Thymus (tissue), 14 donors: ENCODE data around the gene TNP2. TPM values are rescaled to one million over a fixed set of nuclear protein-coding genes. Genes with fewer than 3 reads are reported as not detected.
A peak's percentile ranks its signal among the peaks of the same experiment; 100 is the strongest.

ENCODE experiments used
- DNase-seq, 9 donors: peaks; one replicate each; pipeline ENCODE4 v3.0.0-alpha.2; 2013; ENCODE audit warnings: low spot score in 9 of 9, low read depth in 6 of 9, missing footprints in 1 of 9
- H3K27ac ChIP-seq, 2 donors: one replicate each; pipeline ENCODE4 v1.5.1; 2013; ENCODE audit warnings: control low read depth in 1 of 2, low read depth in 1 of 2, low read length in 1 of 2, mild to moderate bottlenecking in 1 of 2, moderate library complexity in 1 of 2
- H3K27me3 ChIP-seq, 2 donors: one replicate each; pipeline ENCODE4 v1.5.1; 2013; ENCODE audit warnings: low read length in 1 of 2; ENCODE audit not compliant: control insufficient read depth in 2 of 2, insufficient read depth in 1 of 2
- H3K36me3 ChIP-seq, 2 donors: one replicate each; pipeline ENCODE4 v1.5.1; 2013; ENCODE audit warnings: low read length in 1 of 2, mild to moderate bottlenecking in 1 of 2, moderate library complexity in 1 of 2; ENCODE audit not compliant: control insufficient read depth in 2 of 2, insufficient read depth in 2 of 2
- H3K4me1 ChIP-seq, 2 donors: one replicate each; pipeline ENCODE4 v1.5.1; 2013; ENCODE audit warnings: low read length in 2 of 2; ENCODE audit not compliant: control insufficient read depth in 2 of 2, insufficient read depth in 2 of 2
- H3K4me3 ChIP-seq, 2 donors: one replicate each; pipeline ENCODE4 v1.5.1; 2013; ENCODE audit warnings: low read length in 2 of 2, control low read depth in 1 of 2, mild to moderate bottlenecking in 1 of 2
- H3K9me3 ChIP-seq, 2 donors: one replicate each; pipeline ENCODE4 v1.5.1; 2013; ENCODE audit warnings: low read length in 1 of 2, mild to moderate bottlenecking in 1 of 2; ENCODE audit not compliant: control insufficient read depth in 2 of 2, insufficient read depth in 1 of 2
- WGBS: extraction: QIAGEN DNeasy Blood & Tissue Kit; methylation state at CpG from one replicate; pipeline ENCODE4 v1.1.7; 2013; 5-methylcytosine and 5-hydroxymethylcytosine counted together
- long read RNA-seq, 10 donors: transcript quantifications; one replicate each; lab custom pipeline, GENCODE V29; 2026
- polyA plus RNA-seq: library from polyadenylated mRNA; stranded (reverse); fragments of 200-250 nt; gene quantifications from one replicate; pipeline ENCODE4 v1.2.3, GENCODE V29; 2013
- total RNA-seq: library from RNA; stranded (reverse); fragments of 120-200 nt; gene quantifications from one replicate; pipeline ENCODE4 v1.2.4, GENCODE V29; 2013
- donor health status: healthy.

Gene TNP2
- not detected for total RNA-seq
- not detected for polyA plus RNA-seq
- long read RNA-seq, donor 1, result 0 reads
- long read RNA-seq, donor 2, result 0 reads
- long read RNA-seq, donor 3, result 0 reads
- long read RNA-seq, donor 4, result 0 reads
- long read RNA-seq, donor 5, result 0 reads
- long read RNA-seq, donor 6, partial matches to known transcripts, result 0 of 1 reads
- long read RNA-seq, donor 6, other reads (novel, unspliced or antisense), result 0 of 1 reads
- long read RNA-seq, donor 7, result 0 reads
- long read RNA-seq, donor 8, partial matches to known transcripts, result 0 of 2 reads
- long read RNA-seq, donor 8, other reads (novel, unspliced or antisense), result 0 of 2 reads
- long read RNA-seq, donor 9, result 0 reads
- long read RNA-seq, donor 10, partial matches to known transcripts, result 0 of 1 reads
- long read RNA-seq, donor 10, other reads (novel, unspliced or antisense), result 0 of 1 reads

DNA sequence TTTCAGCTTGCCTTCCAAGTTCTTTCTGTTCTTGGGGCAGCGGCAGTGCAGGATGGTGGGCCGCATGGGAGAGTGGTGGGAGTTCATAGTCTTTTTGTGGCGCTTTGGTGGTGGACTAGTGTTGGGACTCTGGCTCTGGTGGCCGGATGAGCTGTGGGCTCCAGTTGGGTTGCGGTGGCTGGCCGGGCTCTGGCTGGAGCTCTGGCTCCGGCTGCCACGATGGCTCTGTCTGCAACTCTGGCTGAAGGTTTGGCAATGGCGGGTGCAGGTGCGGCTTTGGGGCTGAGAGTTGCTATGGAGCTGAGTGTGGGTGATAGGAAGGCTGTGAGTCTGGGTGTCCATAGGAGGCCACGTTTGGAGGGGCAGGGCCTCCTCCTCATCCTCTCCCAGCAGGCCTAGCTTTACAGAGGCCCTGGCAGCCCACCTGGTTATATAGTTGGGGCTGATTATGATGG, at the start of gene TNP2:
Gene TNP2, minus strand, starts transcription at position 405 of the 455 bp plus-strand sequence. Its CDS starts 63 bp downstream, at position 342.
- no peak within 1 kb of the TSS for H3K4me3 ChIP-seq
- H3K27ac ChIP-seq, result no peak within 1 kb of the TSS
- H3K4me1 ChIP-seq, result peaks cover 0 to 5% of the 10 kb centered on the region in 2 donors
- DNase-seq, result no peak
- no peaks in the 10 kb centered on the region for H3K9me3 ChIP-seq
- 92% methylated on average over 11 of the region's 11 CpGs for WGBS
- H3K27me3 ChIP-seq, result no peaks in the 10 kb centered on the region
- H3K36me3 ChIP-seq, result no peaks in the 10 kb centered on the region

DNA sequence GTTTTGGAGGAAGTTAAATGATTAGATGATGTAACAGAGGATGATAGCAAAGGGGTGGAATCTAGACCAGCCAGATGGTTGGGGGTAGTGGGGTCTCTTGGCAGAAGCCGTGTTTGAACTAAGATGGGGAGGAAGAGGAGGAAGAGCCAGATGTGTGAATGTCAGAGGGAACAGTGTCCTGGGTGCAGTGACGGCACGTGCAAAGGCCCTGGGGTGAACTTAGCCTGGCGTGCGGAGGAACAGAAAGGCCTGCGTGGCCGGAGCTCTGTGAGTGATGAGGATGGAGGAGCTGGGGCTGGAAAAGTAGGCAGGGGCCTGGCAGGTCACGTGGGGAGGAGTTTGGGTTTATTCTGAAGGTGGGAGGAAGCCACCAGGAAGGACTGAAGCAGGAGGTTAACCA, 49.7 kb upstream of the TNP2 start:
- no peak overlapping the region for H3K27ac ChIP-seq
- H3K36me3 ChIP-seq, result no peaks in the 10 kb centered on the region
- 93% methylated on average over 8 of the region's 8 CpGs for WGBS
- H3K4me1 ChIP-seq, result peaks cover 0 to 16% of the 10 kb centered on the region in 2 donors
- no peaks in the 10 kb centered on the region for H3K9me3 ChIP-seq
- H3K4me3 ChIP-seq, result no peak overlapping the region
- no peaks in the 10 kb centered on the region for H3K27me3 ChIP-seq
- DNase-seq, result no peak

DNA sequence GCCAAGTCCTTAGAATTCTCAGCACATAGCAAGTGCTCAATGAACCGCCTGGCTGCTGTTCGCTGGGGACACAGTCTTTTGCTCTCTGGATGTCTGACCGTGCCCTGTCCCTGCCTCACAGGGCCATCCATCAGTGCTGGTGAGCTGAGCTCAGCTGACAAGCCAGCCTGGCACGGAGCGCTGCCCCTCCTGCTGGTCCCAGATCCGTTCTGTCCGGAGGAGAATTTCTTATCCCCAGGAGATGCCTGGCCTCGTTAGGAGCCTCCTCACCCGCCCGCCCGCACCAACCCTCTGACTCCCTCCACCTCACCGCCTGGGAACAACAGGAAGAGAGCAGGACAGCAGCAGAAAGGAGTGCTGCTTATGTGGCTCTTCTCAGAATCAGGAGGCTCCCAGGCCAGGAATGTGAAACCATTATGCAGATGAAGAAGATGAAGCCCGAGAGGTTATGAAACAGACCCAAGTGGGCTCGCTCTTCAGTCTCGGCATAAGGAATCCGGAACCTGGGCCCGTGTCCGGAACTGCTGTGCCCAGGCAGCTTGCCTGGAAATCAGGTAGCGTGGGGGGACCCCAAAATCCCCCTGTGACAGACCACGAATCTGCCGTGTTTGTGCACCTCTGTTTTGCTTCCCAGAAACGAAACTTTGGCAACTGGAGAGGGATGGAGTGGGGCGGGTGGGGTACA, 47.3 kb upstream of the TNP2 start:
- Histone ChIP-seq H3K27me3 (no peaks in the 10 kb centered on the region), H3K27ac (no peak overlapping the region), H3K9me3 (no peaks in the 10 kb centered on the region), H3K4me3 (no peak overlapping the region), H3K4me1 (peaks cover 11 to 35% of the 10 kb centered on the region in 2 donors), H3K36me3 (no peaks in the 10 kb centered on the region)
- WGBS, result 97% methylated on average over 23 of the region's 23 CpGs
- DNase-seq, result no peak

DNA sequence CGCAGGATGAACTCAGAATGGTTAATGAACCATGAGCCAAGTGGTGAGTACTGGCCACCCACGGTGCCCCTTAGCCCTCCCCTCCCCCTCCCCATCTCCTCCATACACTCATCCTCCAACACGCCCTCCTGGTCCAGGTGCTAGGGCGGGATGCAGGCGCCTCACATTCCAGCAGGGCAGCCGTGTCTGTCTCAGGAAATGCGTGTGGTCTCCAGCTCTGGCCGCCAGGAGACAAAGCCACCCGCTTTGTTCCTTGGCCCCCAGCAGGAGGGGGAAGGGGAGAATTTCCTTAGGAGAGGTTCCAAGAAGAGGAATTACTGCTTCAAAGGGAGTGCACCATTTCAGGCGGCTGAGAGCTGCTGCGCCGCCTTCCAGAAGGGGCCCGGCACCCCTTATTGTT, 46.4 kb upstream of the TNP2 start:
- no peaks in the 10 kb centered on the region for H3K9me3 ChIP-seq
- H3K36me3 ChIP-seq, result no peaks in the 10 kb centered on the region
- no peak overlapping the region for H3K27ac ChIP-seq
- DNase-seq, result no peak
- H3K4me3 ChIP-seq, result no peak overlapping the region
- 83% methylated on average over 13 of the region's 13 CpGs for WGBS
- H3K4me1 ChIP-seq, result peaks cover 15 to 44% of the 10 kb centered on the region in 2 donors
- no peaks in the 10 kb centered on the region for H3K27me3 ChIP-seq

DNA sequence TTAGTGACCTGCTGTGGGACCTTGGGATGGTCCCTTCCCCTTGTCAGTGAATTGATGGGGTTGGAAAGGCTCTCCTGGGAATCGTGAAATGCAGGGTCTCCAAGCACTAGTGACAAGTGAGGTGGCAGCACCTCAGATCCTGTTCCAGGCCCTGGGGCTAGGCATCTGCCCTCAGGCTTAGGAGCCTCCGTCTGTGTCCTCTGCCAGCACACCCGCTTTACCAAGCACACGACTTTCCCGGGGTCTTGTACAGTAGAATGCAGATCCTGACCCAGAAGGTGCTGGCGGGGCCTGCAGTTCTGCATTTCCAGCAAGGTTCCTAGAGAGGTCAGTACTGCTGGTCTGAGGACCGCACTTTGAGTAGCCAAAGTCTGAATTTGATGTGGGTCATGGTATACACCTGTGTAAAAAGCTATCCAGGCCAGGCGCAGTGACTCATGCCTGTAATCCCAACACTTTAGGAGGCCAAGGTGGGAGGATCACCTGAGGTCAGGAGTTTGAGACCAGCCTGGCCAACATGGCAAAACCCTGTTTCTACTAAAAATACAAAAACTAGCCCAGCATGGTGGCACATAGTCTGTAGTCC, 45.3 kb upstream of the TNP2 start:
- no peak overlapping the region for H3K27ac ChIP-seq
- H3K27me3 ChIP-seq, result no peaks in the 10 kb centered on the region
- H3K36me3 ChIP-seq, result no peaks in the 10 kb centered on the region
- no peak overlapping the region for H3K4me3 ChIP-seq
- 98% methylated on average over 8 of the region's 8 CpGs for WGBS
- no peak for DNase-seq
- no peaks in the 10 kb centered on the region for H3K9me3 ChIP-seq
- H3K4me1 ChIP-seq, result peaks cover 20 to 54% of the 10 kb centered on the region in 2 donors

DNA sequence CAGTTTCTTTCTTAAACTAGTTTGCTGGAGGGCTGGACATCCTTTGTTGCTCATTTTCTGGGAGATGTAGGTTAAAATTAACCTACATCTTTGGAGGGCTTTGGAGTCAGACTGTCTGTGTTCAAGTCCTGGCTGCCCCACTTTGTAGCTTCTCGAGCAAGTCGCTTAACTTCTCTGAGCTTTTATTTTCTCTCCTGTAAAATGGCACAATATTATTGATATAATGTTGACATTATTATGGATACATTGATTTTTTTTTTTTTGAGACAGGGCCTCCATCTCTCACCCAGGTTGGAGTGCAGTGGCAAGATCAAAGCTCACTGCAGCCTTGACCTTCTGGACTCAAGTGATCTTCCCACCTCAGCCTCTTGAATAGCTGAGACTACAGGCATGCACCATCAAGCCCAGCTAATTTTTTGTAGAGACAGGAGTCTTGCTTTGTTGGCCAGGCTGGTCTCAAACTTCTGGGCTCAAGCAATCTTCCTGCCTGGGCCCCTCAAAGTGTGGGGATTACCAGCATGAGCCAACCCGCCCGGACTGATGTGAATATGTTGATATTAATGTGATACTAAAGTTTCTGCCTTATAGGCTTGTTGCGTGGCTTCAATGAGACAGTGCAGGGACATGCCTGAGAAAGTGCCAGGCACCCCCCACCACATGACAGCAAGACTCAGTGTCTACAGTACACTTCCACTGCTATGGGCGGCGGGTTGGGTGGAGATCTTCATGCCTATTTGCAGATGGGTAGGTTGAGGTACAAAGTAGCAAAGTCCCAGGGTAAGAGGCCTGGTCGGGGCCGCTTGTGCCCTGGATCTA, 44.6 kb upstream of the TNP2 start:
- Histone ChIP-seq H3K4me3 (no peak overlapping the region), H3K4me1 (peaks cover 23 to 61% of the 10 kb centered on the region in 2 donors), H3K27ac (no peak overlapping the region), H3K27me3 (no peaks in the 10 kb centered on the region), H3K36me3 (no peaks in the 10 kb centered on the region), H3K9me3 (peaks cover 0 to 7% of the 10 kb centered on the region in 2 donors)
- no peak for DNase-seq
- WGBS, result 96% methylated on average over 9 of the region's 9 CpGs

DNA sequence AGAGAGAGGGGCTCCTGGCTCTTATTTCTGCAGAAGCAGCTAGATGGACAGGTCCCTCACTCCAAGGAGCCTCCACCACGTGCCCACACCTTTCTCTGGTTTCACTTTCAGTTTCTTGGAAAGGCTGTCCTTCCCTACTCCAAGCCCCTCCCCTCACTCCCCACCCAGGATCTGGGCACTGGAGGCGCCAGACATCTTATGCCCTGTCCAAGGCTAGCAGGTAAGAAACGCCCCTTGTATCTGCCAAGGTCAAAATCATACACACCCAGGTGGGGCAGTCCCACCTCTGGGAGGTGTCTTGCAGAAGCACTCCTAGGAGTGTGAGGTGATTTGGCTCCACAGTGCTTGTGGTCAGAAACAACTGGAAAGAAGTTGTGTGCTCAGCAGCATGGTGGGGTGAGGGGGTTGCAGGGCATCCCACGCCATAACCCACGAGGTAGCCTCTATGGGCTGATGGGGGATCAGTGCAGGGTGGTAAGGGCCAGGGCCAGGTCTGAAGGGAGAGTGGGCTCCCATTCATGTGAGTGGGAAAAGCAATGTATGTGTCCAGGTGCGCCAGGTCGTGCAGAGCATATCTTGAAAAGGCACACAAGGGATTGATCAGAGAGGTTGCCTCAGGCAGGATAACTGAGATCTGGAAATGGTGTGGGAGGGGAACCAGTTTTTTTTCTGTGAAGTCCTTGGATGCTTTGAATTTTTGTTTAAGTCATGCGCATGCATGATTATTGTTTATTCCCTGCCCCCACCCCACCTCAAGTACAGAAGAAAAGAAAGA, 43.8 kb upstream of the TNP2 start:
- WGBS, result 67% methylated on average over 8 of the region's 8 CpGs
- Histone ChIP-seq H3K4me1 (peaks cover 30 to 68% of the 10 kb centered on the region in 2 donors), H3K9me3 (peaks cover 0 to 15% of the 10 kb centered on the region in 2 donors), H3K36me3 (no peaks in the 10 kb centered on the region), H3K27me3 (no peaks in the 10 kb centered on the region), H3K27ac (peak overlapping the region; percentile 25 to 26), H3K4me3 (no peak overlapping the region)
- peak in 2 of 9 donors; percentile 56 to 75 for DNase-seq

DNA sequence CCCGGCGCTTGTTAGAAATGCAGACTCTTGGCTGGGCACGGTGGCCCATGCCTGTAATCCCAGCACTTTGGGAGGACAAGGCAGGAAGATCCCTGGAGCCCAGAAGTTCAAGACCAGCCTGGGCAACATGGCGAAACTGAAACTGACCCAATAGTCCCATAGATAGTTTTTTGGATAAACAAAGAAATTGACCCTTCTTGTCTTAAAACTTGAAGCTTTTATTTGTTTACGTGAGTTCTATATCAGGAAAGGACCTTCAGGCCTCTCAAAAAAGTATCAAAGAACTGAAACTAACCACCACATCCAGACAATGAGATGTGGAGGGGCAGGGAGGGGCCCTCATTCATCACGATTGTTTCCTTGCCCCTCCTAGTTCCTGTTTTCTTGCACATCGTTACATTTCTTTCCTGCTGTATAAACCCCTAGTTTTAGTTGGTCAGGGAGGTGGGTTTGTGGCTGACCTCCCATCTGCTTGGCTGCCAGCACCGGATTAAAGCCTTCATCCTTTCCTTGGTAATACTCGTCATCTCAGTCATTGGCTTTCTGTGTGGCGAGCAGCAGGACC, 42.0 kb upstream of the TNP2 start:
- H3K36me3 ChIP-seq, result no peaks in the 10 kb centered on the region
- H3K27ac ChIP-seq, result peak overlapping the region; percentile 1 to 11
- peaks cover 0 to 19% of the 10 kb centered on the region in 2 donors for H3K9me3 ChIP-seq
- no peak overlapping the region for H3K4me3 ChIP-seq
- DNase-seq, result peak in 2 of 9 donors; percentile 39 to 73
- H3K4me1 ChIP-seq, result peaks cover 32 to 73% of the 10 kb centered on the region in 2 donors
- whole genome bisulfite sequencing, result 56% methylated on average over 10 of the region's 10 CpGs
- no peaks in the 10 kb centered on the region for H3K27me3 ChIP-seq
